ENCODE measurements around the gene SERPINA7.

DNA sequence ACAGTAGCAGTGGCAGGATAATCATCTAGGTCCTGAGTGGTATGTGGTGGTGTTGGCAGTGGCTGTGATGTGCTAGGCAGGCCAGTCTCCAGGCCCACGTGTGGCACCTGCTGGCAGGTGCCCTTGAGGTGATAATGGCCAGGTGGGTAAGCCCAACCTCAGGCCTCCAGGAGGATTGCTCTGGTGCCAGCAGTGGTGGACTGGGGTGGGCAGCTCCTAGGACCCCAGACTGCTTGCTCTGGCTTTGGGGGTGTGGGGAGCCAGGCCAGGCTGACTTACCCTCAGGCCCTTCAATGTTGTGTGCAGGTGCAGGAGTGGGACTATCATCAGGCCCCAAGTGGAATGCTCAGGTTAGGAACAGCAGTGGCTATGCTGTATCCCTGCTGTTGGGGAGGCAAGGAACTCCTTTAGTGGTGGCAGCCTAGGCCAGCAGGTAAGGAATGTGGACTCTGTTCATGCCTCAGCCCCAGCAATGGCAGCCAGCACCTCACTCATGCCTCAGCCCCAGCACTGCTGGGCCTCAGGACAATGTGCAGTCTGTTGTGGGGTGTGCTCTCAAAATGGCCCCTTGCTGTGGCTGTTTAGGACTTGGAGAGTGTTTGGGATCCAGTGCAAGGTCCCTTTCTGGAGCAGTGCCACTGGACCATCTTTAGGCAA, 24.3 kb downstream of the SERPINA7 start:
- TF ChIP-seq EZH2 (IDR thresholded peaks at IDR 0.05; ENCODE audit: low read depth, low read length, severe bottlenecking) = no peak
- TF ChIP-seq, protein P1, sequence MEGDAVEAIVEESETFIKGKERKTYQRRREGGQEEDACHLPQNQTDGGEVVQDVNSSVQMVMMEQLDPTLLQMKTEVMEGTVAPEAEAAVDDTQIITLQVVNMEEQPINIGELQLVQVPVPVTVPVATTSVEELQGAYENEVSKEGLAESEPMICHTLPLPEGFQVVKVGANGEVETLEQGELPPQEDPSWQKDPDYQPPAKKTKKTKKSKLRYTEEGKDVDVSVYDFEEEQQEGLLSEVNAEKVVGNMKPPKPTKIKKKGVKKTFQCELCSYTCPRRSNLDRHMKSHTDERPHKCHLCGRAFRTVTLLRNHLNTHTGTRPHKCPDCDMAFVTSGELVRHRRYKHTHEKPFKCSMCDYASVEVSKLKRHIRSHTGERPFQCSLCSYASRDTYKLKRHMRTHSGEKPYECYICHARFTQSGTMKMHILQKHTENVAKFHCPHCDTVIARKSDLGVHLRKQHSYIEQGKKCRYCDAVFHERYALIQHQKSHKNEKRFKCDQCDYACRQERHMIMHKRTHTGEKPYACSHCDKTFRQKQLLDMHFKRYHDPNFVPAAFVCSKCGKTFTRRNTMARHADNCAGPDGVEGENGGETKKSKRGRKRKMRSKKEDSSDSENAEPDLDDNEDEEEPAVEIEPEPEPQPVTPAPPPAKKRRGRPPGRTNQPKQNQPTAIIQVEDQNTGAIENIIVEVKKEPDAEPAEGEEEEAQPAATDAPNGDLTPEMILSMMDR (IDR thresholded peaks at IDR 0.05; ENCODE audit: control extremely low read depth in 1 of 3, insufficient read depth in 1 of 3, low read depth in 1 of 3, low read length in 3 of 3) = no peak
- no peak for TF ChIP-seq NRF1 (IDR thresholded peaks at IDR 0.05; ENCODE audit: low read depth, low read length)
- TF ChIP-seq GABPA (IDR thresholded peaks at IDR 0.05; ENCODE audit: borderline replicate concordance, insufficient read depth, low read length) = no peak
